Nephron progenitor cell (in vitro differentiated cells): Measurements from ENCODE around the gene ERMAP.

ENCODE experiments used
- DNase-seq: peaks from one replicate; pipeline ENCODE4 v3.0.0; 2021
- H3K27ac Mint-ChIP-seq: 2 replicates; pipeline ENCODE4 v1.8.0; 2021; ENCODE audit warnings: mild to moderate bottlenecking, moderate library complexity, mixed read lengths
- H3K27me3 Mint-ChIP-seq: 2 replicates; pipeline ENCODE4 v1.8.0; 2021; ENCODE audit warnings: mild to moderate bottlenecking, low read depth, mixed read lengths; ENCODE audit not compliant: poor library complexity
- H3K36me3 Mint-ChIP-seq: 2 replicates; pipeline ENCODE4 v1.8.0; 2021; ENCODE audit warnings: low read depth, mixed read lengths
- H3K4me1 Mint-ChIP-seq: 2 replicates; pipeline ENCODE4 v1.8.0; 2021; ENCODE audit warnings: mixed read lengths
- H3K4me3 Mint-ChIP-seq: 2 replicates; pipeline ENCODE4 v1.8.0; 2021; ENCODE audit warnings: mild to moderate bottlenecking, moderate library complexity, mixed read lengths
- H3K9me3 Mint-ChIP-seq: 2 replicates; pipeline ENCODE4 v1.8.0; 2021; ENCODE audit warnings: mild to moderate bottlenecking, moderate library complexity, mixed read lengths
- CTCF ChIP-seq: fragments of 200-600 bp; sonication (generic); IDR thresholded peaks from 2 replicates; pipeline ENCODE4 v1.5.0; 2021; ENCODE audit warnings: antibody characterized with exemption

Gene ERMAP

GRCh38 chr1:42841440-42842147 is 24.7 kb downstream of the ERMAP start:
- DNase-seq: no peak
- Mint-ChIP-seq H3K36me3 (peaks cover 31% of the 10 kb centered on the region), H3K9me3 (no peaks in the 10 kb centered on the region), H3K27ac (no peak overlapping the region), H3K27me3 (peaks cover 3% of the 10 kb centered on the region), H3K4me1 (peaks cover 25% of the 10 kb centered on the region), H3K4me3 (no peak overlapping the region)
- no peak for TF ChIP-seq CTCF

- Mint-ChIP-seq H3K27ac (no peak overlapping the region), H3K4me3 (no peak overlapping the region)
Measured at GRCh38 chr1:42844592-42845140, 27.7 kb downstream of the ERMAP start.

GRCh38 chr1:42845193-42845592 is 28.3 kb downstream of the ERMAP start:
- no peak for DNase-seq
- Mint-ChIP-seq H3K9me3 (peaks cover 22% of the 10 kb centered on the region), H3K27ac (no peak overlapping the region), H3K27me3 (peaks cover 3% of the 10 kb centered on the region), H3K4me3 (no peak overlapping the region), H3K36me3 (peaks cover 62% of the 10 kb centered on the region), H3K4me1 (peaks cover 25% of the 10 kb centered on the region)
- no peak for TF ChIP-seq CTCF

More at GRCh38 chr1:42844592-42845140, 27.7 kb downstream of the ERMAP start:
- Mint-ChIP-seq H3K36me3 (peaks cover 57% of the 10 kb centered on the region), H3K4me1 (peaks cover 25% of the 10 kb centered on the region), H3K27me3 (peaks cover 3% of the 10 kb centered on the region), H3K9me3 (peaks cover 17% of the 10 kb centered on the region)
- DNase-seq: no peak
- TF ChIP-seq CTCF: no peak

GRCh38 chr1:42845866-42846256 is 28.9 kb downstream of the ERMAP start:
- Mint-ChIP-seq H3K36me3 (peaks cover 66% of the 10 kb centered on the region), H3K4me3 (peak overlapping the region; percentile 95), H3K27ac (no peak overlapping the region), H3K9me3 (peaks cover 29% of the 10 kb centered on the region), H3K4me1 (peaks cover 25% of the 10 kb centered on the region), H3K27me3 (peaks cover 3% of the 10 kb centered on the region)
- DNase-seq: no peak
- TF ChIP-seq CTCF: no peak

GRCh38 chr1:42846257-42847110 is 29.6 kb downstream of the ERMAP start, which contains the start of gene ZNF691:
TSS of gene ZNF691 (plus strand) at chr1:42846613. CDS start at chr1:42849659, 3,046 bp downstream.
- Mint-ChIP-seq H3K36me3 (peaks cover 69% of the 10 kb centered on the region), H3K27me3 (peaks cover 3% of the 10 kb centered on the region), H3K4me3 (peak within 1 kb of the TSS; percentile 95), H3K27ac (peak within 1 kb of the TSS; percentile 53), H3K9me3 (peaks cover 35% of the 10 kb centered on the region), H3K4me1 (peaks cover 25% of the 10 kb centered on the region)
- DNase-seq: peak; percentile 85
- peak; percentile 24 for TF ChIP-seq CTCF
